Activated CD8-positive, alpha-beta T cell treated with anti-CD3 and anti-CD28 coated beads for 36 hours (primary cell): ENCODE measurements around the gene RPS6KA1. TPM values are rescaled to one million over a fixed set of nuclear protein-coding genes. Genes with fewer than 3 reads are reported as not detected.
A peak's percentile ranks its signal among the peaks of the same experiment; 100 is the strongest.
"Not testable (repeated sequence)": the region's sequence is repeated elsewhere in the genome, so short reads cannot be mapped to it uniquely, and the experiment has no call there.

Experiments
- ATAC-seq: fragments of 200-7000 bp; cut with Tn5 transposase; one replicate; pipeline ENCODE4 v1.10.0; 2021; ENCODE audit warnings: mild to moderate bottlenecking, moderate library complexity
- CTCF ChIA-PET: fragments of 350-600 bp; sonication (Branson Sonifier 250); formaldehyde crosslinking; loops from one replicate; lab custom pipeline; 2021; ENCODE audit warnings: antibody characterized with exemption; lab: Charles Lee
- POLR2A ChIA-PET: fragments of 350-600 bp; sonication (Branson Sonifier 250); formaldehyde crosslinking; loops from one replicate; lab custom pipeline; 2021; ENCODE audit warnings: antibody characterized with exemption; lab: Charles Lee
- DNase-seq: peaks from one replicate; pipeline ENCODE4 v3.0.0-alpha.2; 2020
- H3K27ac Mint-ChIP-seq: one replicate; pipeline ENCODE4 v1.8.0; 2021; ENCODE audit warnings: mild to moderate bottlenecking, mixed read lengths
- H3K27me3 Mint-ChIP-seq: one replicate; pipeline ENCODE4 v1.8.0; 2021; ENCODE audit warnings: mixed read lengths
- H3K36me3 Mint-ChIP-seq: one replicate; pipeline ENCODE4 v1.8.0; 2021; ENCODE audit warnings: low read depth, mixed read lengths
- H3K4me1 Mint-ChIP-seq: one replicate; pipeline ENCODE4 v1.8.0; 2021; ENCODE audit warnings: low read depth, mixed read lengths
- H3K4me3 Mint-ChIP-seq: one replicate; pipeline ENCODE4 v1.8.0; 2021; ENCODE audit warnings: mild to moderate bottlenecking, moderate library complexity, mixed read lengths
- H3K9me3 Mint-ChIP-seq: one replicate; pipeline ENCODE4 v1.8.0; 2021; ENCODE audit warnings: mixed read lengths
- intact Hi-C: fragments of 100-400 bp; cut with micrococcal nuclease; formaldehyde crosslinking; loops from one replicate; pipeline ENCODE4 v1.10.0; 2022
- total RNA-seq, 2 experiments: library from RNA; stranded (reverse); gene quantifications; one replicate each; pipeline ENCODE4 v1.2.3, GENCODE V29; 2021
- TF ChIP-seq, protein P1 (sequence below): fragments of 200-600 bp; IDR thresholded peaks from one replicate; pipeline ENCODE4 v1.8.0; 2022; ENCODE audit warnings: antibody characterized with exemption, mild to moderate bottlenecking

The RPS6KA1 gene
- total RNA-seq, 2 experiments from 2014 or later: 139 TPM

- DNase-seq (no peak), ATAC-seq (no peak)
- TF ChIP-seq, protein P1, sequence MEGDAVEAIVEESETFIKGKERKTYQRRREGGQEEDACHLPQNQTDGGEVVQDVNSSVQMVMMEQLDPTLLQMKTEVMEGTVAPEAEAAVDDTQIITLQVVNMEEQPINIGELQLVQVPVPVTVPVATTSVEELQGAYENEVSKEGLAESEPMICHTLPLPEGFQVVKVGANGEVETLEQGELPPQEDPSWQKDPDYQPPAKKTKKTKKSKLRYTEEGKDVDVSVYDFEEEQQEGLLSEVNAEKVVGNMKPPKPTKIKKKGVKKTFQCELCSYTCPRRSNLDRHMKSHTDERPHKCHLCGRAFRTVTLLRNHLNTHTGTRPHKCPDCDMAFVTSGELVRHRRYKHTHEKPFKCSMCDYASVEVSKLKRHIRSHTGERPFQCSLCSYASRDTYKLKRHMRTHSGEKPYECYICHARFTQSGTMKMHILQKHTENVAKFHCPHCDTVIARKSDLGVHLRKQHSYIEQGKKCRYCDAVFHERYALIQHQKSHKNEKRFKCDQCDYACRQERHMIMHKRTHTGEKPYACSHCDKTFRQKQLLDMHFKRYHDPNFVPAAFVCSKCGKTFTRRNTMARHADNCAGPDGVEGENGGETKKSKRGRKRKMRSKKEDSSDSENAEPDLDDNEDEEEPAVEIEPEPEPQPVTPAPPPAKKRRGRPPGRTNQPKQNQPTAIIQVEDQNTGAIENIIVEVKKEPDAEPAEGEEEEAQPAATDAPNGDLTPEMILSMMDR: no peak
- intact Hi-C loops: no loop called here
- Mint-ChIP-seq H3K9me3 (no peaks in the 10 kb centered on the region), H3K27me3 (no peaks in the 10 kb centered on the region), H3K4me3 (no peak overlapping the region), H3K4me1 (peaks cover 4% of the 10 kb centered on the region), H3K27ac (no peak overlapping the region), H3K36me3 (peaks cover 2% of the 10 kb centered on the region)
- POLR2A ChIA-PET: interaction anchor here (0.5 to 1.1 kb wide), 2 partner anchors 12 to 33 kb away, joined by 3 to 4 read pairs; no protein-coding TSS in a partner anchor
- CTCF ChIA-PET: no interaction called here
Observed at GRCh38 chr1:26493938-26494337, 35.6 kb upstream of the RPS6KA1 start.

- Mint-ChIP-seq H3K36me3 (peaks cover 5% of the 10 kb centered on the region), H3K4me3 (no peak overlapping the region), H3K27me3 (no peaks in the 10 kb centered on the region), H3K27ac (no peak overlapping the region), H3K4me1 (peaks cover 11% of the 10 kb centered on the region), H3K9me3 (no peaks in the 10 kb centered on the region)
- intact Hi-C loops: no loop called here
- ChIA-PET CTCF (no interaction called here), POLR2A (interaction anchor here (1.3 kb wide), 1 partner anchor 18 kb away, joined by 3 read pairs; no protein-coding TSS in a partner anchor)
- TF ChIP-seq, protein P1: no peak
- ATAC-seq (no peak), DNase-seq (no peak)
Observed at GRCh38 chr1:26496861-26497260, 32.7 kb upstream of the RPS6KA1 start.

- ATAC-seq: no peak
- Mint-ChIP-seq H3K4me1 (peaks cover 17% of the 10 kb centered on the region), H3K36me3 (peaks cover 5% of the 10 kb centered on the region), H3K9me3 (no peaks in the 10 kb centered on the region), H3K27ac (peak overlapping the region; percentile 61), H3K27me3 (no peaks in the 10 kb centered on the region), H3K4me3 (peak overlapping the region; percentile 46)
- intact Hi-C loops: no loop called here
- no peak for DNase-seq
- CTCF ChIA-PET: interaction anchor here (1.1 to 3.0 kb wide), 4 partner anchors 9 to 291 kb away, joined by 3 to 54 read pairs (median 14); no protein-coding TSS in a partner anchor
- TF ChIP-seq, protein P1: no peak
- POLR2A ChIA-PET: interaction anchor here (0.6 to 2.0 kb wide), 7 partner anchors 16 to 1401 kb away, joined by 3 to 5 read pairs (median 3); partner anchors contain the start of genes HMGN2 and RPS6KA1
Observed at GRCh38 chr1:26498894-26499293, 30.7 kb upstream of the RPS6KA1 start.

- Mint-ChIP-seq H3K27me3 (no peaks in the 10 kb centered on the region), H3K4me1 (peaks cover 17% of the 10 kb centered on the region), H3K9me3 (no peaks in the 10 kb centered on the region), H3K36me3 (peaks cover 5% of the 10 kb centered on the region), H3K27ac (peak overlapping the region; percentile 94), H3K4me3 (peak overlapping the region; percentile 90)
- POLR2A ChIA-PET: interaction anchor here (0.7 to 2.9 kb wide), 30 partner anchors 9 to 494 kb away, joined by 3 to 24 read pairs (median 6); partner anchors contain the start of genes DHDDS, HMGN2, PIGV and RPS6KA1
- DNase-seq (peak; percentile 91), ATAC-seq (peak; percentile 78)
- TF ChIP-seq, protein P1: peak; percentile 53
- CTCF ChIA-PET: interaction anchor here (0.8 to 3.0 kb wide), 33 partner anchors 10 to 324 kb away, joined by 3 to 54 read pairs (median 4); partner anchors contain the start of genes DHDDS, HMGN2 and RPS6KA1
- intact Hi-C loops: loop anchor here (2.0 kb wide), 1 partner anchor 44 kb away; no protein-coding TSS in a partner anchor
Observed at GRCh38 chr1:26500488-26501175, 28.9 kb upstream of the RPS6KA1 start.

DNA sequence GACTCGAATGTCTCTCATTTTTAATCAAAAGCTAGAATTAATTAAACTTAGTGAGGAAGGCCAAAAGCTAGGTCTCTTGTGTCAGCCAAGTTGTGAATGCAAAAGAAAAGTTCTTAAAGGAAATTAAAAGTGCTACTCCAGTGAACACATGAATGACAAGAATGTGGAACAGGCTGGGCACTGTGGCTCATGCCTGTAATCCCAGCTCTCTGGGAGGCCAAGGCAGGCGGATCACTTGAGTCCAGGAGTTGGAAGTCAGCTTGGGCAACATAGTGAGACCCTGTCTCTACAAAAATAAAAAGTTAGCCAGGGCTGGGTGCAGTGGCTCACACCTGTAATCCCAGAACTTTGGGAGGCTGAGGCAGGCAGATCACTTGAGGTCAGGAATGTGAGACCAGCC, 18.9 kb upstream of the RPS6KA1 start:
- POLR2A ChIA-PET, H3K36me3 Mint-ChIP-seq, DNase-seq, intact Hi-C loops, H3K27ac Mint-ChIP-seq, H3K27me3 Mint-ChIP-seq, H3K9me3 Mint-ChIP-seq, ATAC-seq, H3K4me1 Mint-ChIP-seq, H3K4me3 Mint-ChIP-seq: not testable (repeated sequence)
- CTCF ChIA-PET: interaction anchor here (0.7 to 1.5 kb wide), 5 partner anchors 10 to 31 kb away, joined by 3 to 4 read pairs (median 3); partner anchors contain the start of gene RPS6KA1

- ATAC-seq, intact Hi-C loops, H3K9me3 Mint-ChIP-seq, H3K36me3 Mint-ChIP-seq, H3K4me1 Mint-ChIP-seq, H3K27ac Mint-ChIP-seq, H3K27me3 Mint-ChIP-seq, H3K4me3 Mint-ChIP-seq, DNase-seq: not testable (repeated sequence)
- POLR2A ChIA-PET: interaction anchor here (0.6 kb wide), 1 partner anchor 1499 kb away, joined by 3 read pairs; no protein-coding TSS in a partner anchor
- CTCF ChIA-PET: interaction anchor here (1.9 kb wide), 1 partner anchor 14 kb away, joined by 5 read pairs; the partner anchor contains the start of gene RPS6KA1
Observed at GRCh38 chr1:26515836-26516235, 13.7 kb upstream of the RPS6KA1 start.
